ENCODE measurements around the gene IL4R.

GRCh38 chr16:27289669-27290068, 24.1 kb upstream of the IL4R start:
- TF ChIP-seq CTCF (IDR thresholded peaks at IDR 0.05) (no peak), POLR2A (IDR thresholded peaks at IDR 0.05) (no peak)

All from Peyer's patch (tissue), 4 donors.